ENCODE data around the gene XRRA1. TPM values are rescaled to one million over a fixed set of nuclear protein-coding genes. Genes with fewer than 3 reads are reported as not detected.

Gene XRRA1
- total RNA-seq, 1 experiment from 2014 or later: 10.4 TPM

DNA sequence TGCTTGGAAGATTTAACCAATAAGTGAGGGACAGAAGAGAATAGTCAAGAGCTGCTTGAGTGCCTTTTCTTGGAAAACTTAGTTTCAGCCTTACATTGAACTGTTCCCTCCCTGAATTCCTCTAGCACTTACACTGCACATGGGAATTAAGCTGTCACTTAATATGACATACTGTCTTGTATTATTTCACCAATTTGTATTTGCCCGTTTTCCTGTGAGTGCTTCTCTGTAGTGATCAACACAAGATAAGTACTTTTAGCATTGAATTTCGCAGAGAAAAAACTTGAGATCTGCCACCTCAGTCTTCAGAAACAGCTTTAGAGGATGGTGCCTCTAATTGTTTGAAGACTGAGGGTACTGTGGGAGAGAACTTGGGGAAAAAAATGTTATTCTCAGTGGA, 3.9 kb upstream of the XRRA1 start (continued):
- TF ChIP-seq, protein P1, sequence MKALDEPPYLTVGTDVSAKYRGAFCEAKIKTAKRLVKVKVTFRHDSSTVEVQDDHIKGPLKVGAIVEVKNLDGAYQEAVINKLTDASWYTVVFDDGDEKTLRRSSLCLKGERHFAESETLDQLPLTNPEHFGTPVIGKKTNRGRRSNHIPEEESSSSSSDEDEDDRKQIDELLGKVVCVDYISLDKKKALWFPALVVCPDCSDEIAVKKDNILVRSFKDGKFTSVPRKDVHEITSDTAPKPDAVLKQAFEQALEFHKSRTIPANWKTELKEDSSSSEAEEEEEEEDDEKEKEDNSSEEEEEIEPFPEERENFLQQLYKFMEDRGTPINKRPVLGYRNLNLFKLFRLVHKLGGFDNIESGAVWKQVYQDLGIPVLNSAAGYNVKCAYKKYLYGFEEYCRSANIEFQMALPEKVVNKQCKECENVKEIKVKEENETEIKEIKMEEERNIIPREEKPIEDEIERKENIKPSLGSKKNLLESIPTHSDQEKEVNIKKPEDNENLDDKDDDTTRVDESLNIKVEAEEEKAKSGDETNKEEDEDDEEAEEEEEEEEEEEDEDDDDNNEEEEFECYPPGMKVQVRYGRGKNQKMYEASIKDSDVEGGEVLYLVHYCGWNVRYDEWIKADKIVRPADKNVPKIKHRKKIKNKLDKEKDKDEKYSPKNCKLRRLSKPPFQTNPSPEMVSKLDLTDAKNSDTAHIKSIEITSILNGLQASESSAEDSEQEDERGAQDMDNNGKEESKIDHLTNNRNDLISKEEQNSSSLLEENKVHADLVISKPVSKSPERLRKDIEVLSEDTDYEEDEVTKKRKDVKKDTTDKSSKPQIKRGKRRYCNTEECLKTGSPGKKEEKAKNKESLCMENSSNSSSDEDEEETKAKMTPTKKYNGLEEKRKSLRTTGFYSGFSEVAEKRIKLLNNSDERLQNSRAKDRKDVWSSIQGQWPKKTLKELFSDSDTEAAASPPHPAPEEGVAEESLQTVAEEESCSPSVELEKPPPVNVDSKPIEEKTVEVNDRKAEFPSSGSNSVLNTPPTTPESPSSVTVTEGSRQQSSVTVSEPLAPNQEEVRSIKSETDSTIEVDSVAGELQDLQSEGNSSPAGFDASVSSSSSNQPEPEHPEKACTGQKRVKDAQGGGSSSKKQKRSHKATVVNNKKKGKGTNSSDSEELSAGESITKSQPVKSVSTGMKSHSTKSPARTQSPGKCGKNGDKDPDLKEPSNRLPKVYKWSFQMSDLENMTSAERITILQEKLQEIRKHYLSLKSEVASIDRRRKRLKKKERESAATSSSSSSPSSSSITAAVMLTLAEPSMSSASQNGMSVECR (CRISPR knock-in tag; IDR thresholded peaks at IDR 0.05; ENCODE audit: borderline replicate concordance): no peak
- no peak for TF ChIP-seq ZNF317 (CRISPR knock-in tag; IDR thresholded peaks at IDR 0.05; ENCODE audit: borderline replicate concordance, low read depth)
- TF ChIP-seq, protein P2, sequence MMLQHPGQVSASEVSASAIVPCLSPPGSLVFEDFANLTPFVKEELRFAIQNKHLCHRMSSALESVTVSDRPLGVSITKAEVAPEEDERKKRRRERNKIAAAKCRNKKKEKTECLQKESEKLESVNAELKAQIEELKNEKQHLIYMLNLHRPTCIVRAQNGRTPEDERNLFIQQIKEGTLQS (CRISPR knock-in tag; conservative IDR thresholded peaks at IDR 0.05): no peak

DNA sequence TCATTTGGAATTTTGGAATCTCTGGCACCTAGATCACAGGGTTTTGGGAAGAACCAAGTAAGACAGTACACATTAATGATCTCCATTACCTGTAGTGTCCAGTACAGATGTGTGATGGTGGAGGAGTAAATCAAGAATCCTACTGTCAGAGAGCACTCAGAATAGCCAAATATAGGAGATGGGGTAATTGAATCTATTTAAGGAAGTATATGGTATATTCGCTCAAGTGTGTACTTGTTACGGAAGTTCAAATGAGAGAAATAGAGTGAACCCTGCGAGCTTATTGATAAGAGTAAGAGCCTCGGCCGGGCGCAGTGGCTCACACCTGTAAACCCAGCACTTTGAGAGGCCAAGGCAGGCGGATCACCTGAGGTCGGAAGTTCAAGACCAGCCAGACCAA, 2.3 kb upstream of the XRRA1 start:
- POLR2A ChIA-PET: no interaction called here
- ATAC-seq (no peak), DNase-seq (ENCODE audit: low spot score) (no peak)
- H3K4me3 Mint-ChIP-seq: peak overlapping the region; percentile 99; the same call in 1 of the 2 replicates
- TF ChIP-seq CTCF (IDR thresholded peaks at IDR 0.05) (no peak), IRF1 (CRISPR knock-in tag; IDR thresholded peaks at IDR 0.05) (no peak), ZNF671 (CRISPR knock-in tag; IDR thresholded peaks at IDR 0.05) (no peak), SMAD3 (CRISPR knock-in tag; IDR thresholded peaks at IDR 0.05; ENCODE audit: borderline replicate concordance) (no peak), NR3C1 (CRISPR knock-in tag; conservative IDR thresholded peaks at IDR 0.05; ENCODE audit: low read depth) (no peak), AR (CRISPR knock-in tag; IDR thresholded peaks at IDR 0.05) (no peak)
- TF ChIP-seq, protein P3, sequence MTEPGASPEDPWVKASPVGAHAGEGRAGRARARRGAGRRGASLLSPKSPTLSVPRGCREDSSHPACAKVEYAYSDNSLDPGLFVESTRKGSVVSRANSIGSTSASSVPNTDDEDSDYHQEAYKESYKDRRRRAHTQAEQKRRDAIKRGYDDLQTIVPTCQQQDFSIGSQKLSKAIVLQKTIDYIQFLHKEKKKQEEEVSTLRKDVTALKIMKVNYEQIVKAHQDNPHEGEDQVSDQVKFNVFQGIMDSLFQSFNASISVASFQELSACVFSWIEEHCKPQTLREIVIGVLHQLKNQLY (CRISPR knock-in tag; IDR thresholded peaks at IDR 0.05): no peak
- TF ChIP-seq, protein P4, sequence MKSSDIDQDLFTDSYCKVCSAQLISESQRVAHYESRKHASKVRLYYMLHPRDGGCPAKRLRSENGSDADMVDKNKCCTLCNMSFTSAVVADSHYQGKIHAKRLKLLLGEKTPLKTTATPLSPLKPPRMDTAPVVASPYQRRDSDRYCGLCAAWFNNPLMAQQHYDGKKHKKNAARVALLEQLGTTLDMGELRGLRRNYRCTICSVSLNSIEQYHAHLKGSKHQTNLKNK (CRISPR knock-in tag; IDR thresholded peaks at IDR 0.05): no peak
- no peaks in the 10 kb centered on the region for H3K27me3 Mint-ChIP-seq (ENCODE audit: low read depth)
- peaks cover 11% of the 10 kb centered on the region; the same call in 1 of the 2 replicates for H3K36me3 Mint-ChIP-seq
- H3K27ac Mint-ChIP-seq: peak overlapping the region; percentile 13; the same call in 1 of the 2 replicates
- H3K4me1 Mint-ChIP-seq: peaks cover 17% of the 10 kb centered on the region
- CTCF ChIA-PET: no interaction called here
- no peaks in the 10 kb centered on the region for H3K9me3 Mint-ChIP-seq

Measured in WTC11 (cell line).